ENCODE data around the gene CYP4X1.
"Not testable (repeated sequence)": the region's sequence is repeated elsewhere in the genome, so short reads cannot be mapped to it uniquely, and the experiment has no call there.

Gene CYP4X1

GRCh38 chr1:47013293-47013692 lies 10.2 kb upstream of the CYP4X1 start:
- Histone ChIP-seq H3K27ac (ENCODE audit: low read length) (no peak overlapping the region), H3K27me3 (ENCODE audit: low read depth, low read length) (no peaks in the 10 kb centered on the region), H3K36me3 (ENCODE audit: control insufficient read depth in 1 of 2, insufficient read depth in 2 of 2, low read length in 2 of 2) (no peaks in the 10 kb centered on the region), H3K4me1 (ENCODE audit: control insufficient read depth in 1 of 2, insufficient read depth in 2 of 2, low read length in 2 of 2) (no peaks in the 10 kb centered on the region), H3K4me3 (ENCODE audit: low read depth in 1 of 2, low read length in 2 of 2) (no peak overlapping the region), H3K9me3 (ENCODE audit: control insufficient read depth in 1 of 2, low read length in 2 of 2) (peaks cover 0 to 2% of the 10 kb centered on the region in 2 donors)

GRCh38 chr1:47021070-47021469 lies 2.4 kb upstream of the CYP4X1 start:
- Histone ChIP-seq H3K4me3 (ENCODE audit: low read depth in 1 of 2, low read length in 2 of 2) (no peak overlapping the region), H3K9me3 (ENCODE audit: control insufficient read depth in 1 of 2, low read length in 2 of 2) (no peaks in the 10 kb centered on the region), H3K27ac (ENCODE audit: low read length) (no peak overlapping the region), H3K27me3 (ENCODE audit: low read depth, low read length) (no peaks in the 10 kb centered on the region), H3K36me3 (ENCODE audit: control insufficient read depth in 1 of 2, insufficient read depth in 2 of 2, low read length in 2 of 2) (no peaks in the 10 kb centered on the region), H3K4me1 (ENCODE audit: control insufficient read depth in 1 of 2, insufficient read depth in 2 of 2, low read length in 2 of 2) (peaks cover 0 to 10% of the 10 kb centered on the region in 2 donors)

DNA sequence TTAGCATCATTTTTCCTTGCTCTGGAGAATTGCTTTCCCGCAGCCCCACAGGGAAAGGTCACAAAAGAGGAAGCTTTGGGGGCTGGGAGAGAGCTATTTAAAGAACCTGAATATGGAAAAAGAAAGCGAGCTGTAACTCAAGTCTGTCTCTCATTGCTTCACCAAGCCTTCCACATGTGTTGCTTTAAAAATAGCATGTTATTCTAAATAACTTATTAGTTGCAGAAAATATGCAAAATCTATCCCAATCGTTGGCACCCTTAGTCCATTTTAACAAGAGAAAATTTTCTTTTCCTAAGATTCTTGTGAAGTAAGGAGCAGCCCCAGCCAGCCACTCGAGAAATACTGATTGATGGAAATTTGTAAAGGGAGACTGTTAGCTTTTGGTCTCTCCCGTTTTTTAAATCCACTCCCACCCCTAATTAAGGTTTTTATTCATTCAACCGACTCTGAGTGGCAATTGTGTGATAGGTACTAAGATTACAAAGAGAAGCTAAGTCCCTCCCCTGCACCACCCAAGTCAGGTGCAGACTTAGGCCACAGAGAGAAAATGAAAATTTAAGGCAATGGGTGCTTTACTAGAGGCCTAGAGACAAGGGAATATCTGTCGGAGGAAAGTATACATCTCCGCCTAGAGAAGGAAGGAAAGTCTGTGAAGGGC lies 802 bp downstream of the CYP4X1 start:
- Histone ChIP-seq H3K4me1 (ENCODE audit: control insufficient read depth in 1 of 2, insufficient read depth in 2 of 2, low read length in 2 of 2) (peaks cover 0 to 10% of the 10 kb centered on the region in 2 donors), H3K4me3 (ENCODE audit: low read depth in 1 of 2, low read length in 2 of 2) (peak overlapping the region in 1 of 2 donors; percentile 59), H3K27ac (ENCODE audit: low read length) (no peak overlapping the region), H3K36me3 (ENCODE audit: control insufficient read depth in 1 of 2, insufficient read depth in 2 of 2, low read length in 2 of 2) (no peaks in the 10 kb centered on the region), H3K27me3 (ENCODE audit: low read depth, low read length) (no peaks in the 10 kb centered on the region), H3K9me3 (ENCODE audit: control insufficient read depth in 1 of 2, low read length in 2 of 2) (no peaks in the 10 kb centered on the region)

GRCh38 chr1:47030170-47030805 lies 6.8 kb downstream of the CYP4X1 start:
- no peaks in the 10 kb centered on the region for H3K27me3 ChIP-seq (ENCODE audit: low read depth, low read length)
- no peaks in the 10 kb centered on the region for H3K9me3 ChIP-seq (ENCODE audit: control insufficient read depth in 1 of 2, low read length in 2 of 2)
- H3K4me1 ChIP-seq (ENCODE audit: control insufficient read depth in 1 of 2, insufficient read depth in 2 of 2, low read length in 2 of 2), result peaks cover 0 to 3% of the 10 kb centered on the region in 2 donors
- H3K36me3 ChIP-seq (ENCODE audit: control insufficient read depth in 1 of 2, insufficient read depth in 2 of 2, low read length in 2 of 2), result no peaks in the 10 kb centered on the region
- H3K27ac ChIP-seq (ENCODE audit: low read length), result no peak overlapping the region
- no peak overlapping the region for H3K4me3 ChIP-seq (ENCODE audit: low read depth in 1 of 2, low read length in 2 of 2)

DNA sequence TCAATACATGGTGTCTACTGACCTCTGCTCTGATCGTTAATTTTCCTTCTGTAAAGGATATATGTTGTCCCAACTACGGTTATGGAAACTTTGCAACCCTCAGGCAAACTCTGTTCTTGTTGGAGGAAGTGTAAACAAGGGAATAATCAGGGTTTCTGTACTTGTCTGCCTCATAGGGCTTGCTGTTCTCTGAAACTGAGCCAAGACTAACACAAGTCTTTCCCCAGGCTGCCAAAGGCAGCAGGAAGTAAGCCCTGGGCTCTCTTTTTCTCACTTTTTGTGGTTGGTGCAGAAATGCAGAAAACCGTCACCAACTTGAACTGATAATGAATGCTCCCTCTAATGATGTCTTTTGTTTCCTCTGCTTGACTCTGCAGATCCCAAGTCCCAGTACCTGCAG lies 7.6 kb downstream of the CYP4X1 start:
- H3K27me3 ChIP-seq (ENCODE audit: low read depth, low read length), result no peaks in the 10 kb centered on the region
- no peak overlapping the region for H3K4me3 ChIP-seq (ENCODE audit: low read depth in 1 of 2, low read length in 2 of 2)
- no peaks in the 10 kb centered on the region for H3K9me3 ChIP-seq (ENCODE audit: control insufficient read depth in 1 of 2, low read length in 2 of 2)
- H3K36me3 ChIP-seq (ENCODE audit: control insufficient read depth in 1 of 2, insufficient read depth in 2 of 2, low read length in 2 of 2), result no peaks in the 10 kb centered on the region
- H3K4me1 ChIP-seq (ENCODE audit: control insufficient read depth in 1 of 2, insufficient read depth in 2 of 2, low read length in 2 of 2), result peaks cover 0 to 3% of the 10 kb centered on the region in 2 donors
- no peak overlapping the region for H3K27ac ChIP-seq (ENCODE audit: low read length)

- H3K27ac ChIP-seq (ENCODE audit: low read length), result no peak overlapping the region
- H3K27me3 ChIP-seq (ENCODE audit: low read depth, low read length), result no peaks in the 10 kb centered on the region
- no peak overlapping the region for H3K4me3 ChIP-seq (ENCODE audit: low read depth in 1 of 2, low read length in 2 of 2)
- H3K4me1 ChIP-seq (ENCODE audit: control insufficient read depth in 1 of 2, insufficient read depth in 2 of 2, low read length in 2 of 2), result peaks cover 0 to 3% of the 10 kb centered on the region in 2 donors
- no peaks in the 10 kb centered on the region for H3K36me3 ChIP-seq (ENCODE audit: control insufficient read depth in 1 of 2, insufficient read depth in 2 of 2, low read length in 2 of 2)
- H3K9me3 ChIP-seq (ENCODE audit: control insufficient read depth in 1 of 2, low read length in 2 of 2), result no peaks in the 10 kb centered on the region
Measured at GRCh38 chr1:47031585-47031984, 8.1 kb downstream of the CYP4X1 start.

DNA sequence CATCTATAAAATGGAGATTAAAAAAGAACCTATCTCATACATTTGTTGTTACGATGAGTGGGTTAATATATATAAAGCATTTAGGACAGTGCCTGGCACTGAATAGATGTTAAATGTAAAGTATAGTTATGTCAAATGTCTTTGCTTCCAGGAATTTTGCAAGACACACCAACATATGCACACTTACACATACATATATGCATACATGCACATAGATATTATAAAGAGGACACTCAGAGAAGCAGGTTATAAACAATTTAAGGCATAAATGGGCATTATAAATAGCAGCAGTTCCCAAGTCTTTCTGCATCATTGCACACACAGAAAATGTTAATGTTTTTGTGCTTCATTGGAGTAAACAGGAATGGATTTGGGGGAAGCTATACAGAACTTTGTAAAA lies 13.3 kb downstream of the CYP4X1 start:
- Histone ChIP-seq H3K9me3 (ENCODE audit: control insufficient read depth in 1 of 2, low read length in 2 of 2) (no peaks in the 10 kb centered on the region), H3K27me3 (ENCODE audit: low read depth, low read length) (no peaks in the 10 kb centered on the region), H3K4me1 (ENCODE audit: control insufficient read depth in 1 of 2, insufficient read depth in 2 of 2, low read length in 2 of 2) (no peaks in the 10 kb centered on the region), H3K27ac (ENCODE audit: low read length) (no peak overlapping the region), H3K36me3 (ENCODE audit: control insufficient read depth in 1 of 2, insufficient read depth in 2 of 2, low read length in 2 of 2) (no peaks in the 10 kb centered on the region), H3K4me3 (ENCODE audit: low read depth in 1 of 2, low read length in 2 of 2) (no peak overlapping the region)

GRCh38 chr1:47059376-47059775 lies 35.9 kb downstream of the CYP4X1 start:
- peaks cover 0 to 4% of the 10 kb centered on the region in 2 donors for H3K9me3 ChIP-seq (ENCODE audit: control insufficient read depth in 1 of 2, low read length in 2 of 2)
- no peak overlapping the region for H3K27ac ChIP-seq (ENCODE audit: low read length)
- no peaks in the 10 kb centered on the region for H3K4me1 ChIP-seq (ENCODE audit: control insufficient read depth in 1 of 2, insufficient read depth in 2 of 2, low read length in 2 of 2)
- no peaks in the 10 kb centered on the region for H3K36me3 ChIP-seq (ENCODE audit: control insufficient read depth in 1 of 2, insufficient read depth in 2 of 2, low read length in 2 of 2)
- no peaks in the 10 kb centered on the region for H3K27me3 ChIP-seq (ENCODE audit: low read depth, low read length)
- no peak overlapping the region for H3K4me3 ChIP-seq (ENCODE audit: low read depth in 1 of 2, low read length in 2 of 2)

DNA sequence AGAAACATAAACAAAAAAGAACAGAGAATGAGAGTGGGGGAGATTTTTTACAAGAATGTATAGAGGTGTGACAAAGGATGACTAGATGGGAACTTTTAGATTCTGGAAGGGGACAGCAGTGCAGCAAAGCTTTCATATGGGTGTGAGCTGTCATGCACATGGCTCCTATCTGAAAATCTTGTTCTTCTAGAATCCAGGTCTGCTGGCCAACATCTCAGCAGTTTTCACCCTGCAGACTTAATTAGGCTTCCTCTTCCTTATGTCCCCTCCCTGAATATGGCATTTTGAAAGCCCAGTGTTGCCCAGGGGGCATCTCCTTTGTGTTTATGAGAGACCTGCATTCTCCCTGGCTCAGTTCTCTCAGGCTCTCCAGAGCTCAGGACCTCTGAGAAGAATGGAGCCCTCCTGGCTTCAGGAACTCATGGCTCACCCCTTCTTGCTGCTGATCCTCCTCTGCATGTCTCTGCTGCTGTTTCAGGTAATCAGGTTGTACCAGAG lies 43.7 kb downstream of the CYP4X1 start, which contains the start of gene CYP4Z1:
Gene CYP4Z1 (plus strand): TSS at position 135 of the 498 bp plus-strand sequence. CDS start 260 bp downstream, at position 395.
- H3K4me3 ChIP-seq (ENCODE audit: low read depth in 1 of 2, low read length in 2 of 2), result no peak within 1 kb of the TSS
- H3K4me1 ChIP-seq (ENCODE audit: control insufficient read depth in 1 of 2, insufficient read depth in 2 of 2, low read length in 2 of 2), result no peaks in the 10 kb centered on the region
- H3K36me3 ChIP-seq (ENCODE audit: control insufficient read depth in 1 of 2, insufficient read depth in 2 of 2, low read length in 2 of 2), result no peaks in the 10 kb centered on the region
- H3K9me3 ChIP-seq (ENCODE audit: control insufficient read depth in 1 of 2, low read length in 2 of 2), result no peaks in the 10 kb centered on the region
- H3K27me3 ChIP-seq (ENCODE audit: low read depth, low read length), result no peaks in the 10 kb centered on the region
- no peak within 1 kb of the TSS for H3K27ac ChIP-seq (ENCODE audit: low read length)

- not testable (repeated sequence) for H3K4me1 ChIP-seq (ENCODE audit: control insufficient read depth in 1 of 2, insufficient read depth in 2 of 2, low read length in 2 of 2); H3K36me3 ChIP-seq (ENCODE audit: control insufficient read depth in 1 of 2, insufficient read depth in 2 of 2, low read length in 2 of 2); H3K27ac ChIP-seq (ENCODE audit: low read length); H3K9me3 ChIP-seq (ENCODE audit: control insufficient read depth in 1 of 2, low read length in 2 of 2); H3K4me3 ChIP-seq (ENCODE audit: low read depth in 1 of 2, low read length in 2 of 2); H3K27me3 ChIP-seq (ENCODE audit: low read depth, low read length)
Measured at GRCh38 chr1:47069080-47069479, 45.6 kb downstream of the CYP4X1 start.

- H3K9me3 ChIP-seq (ENCODE audit: control insufficient read depth in 1 of 2, low read length in 2 of 2); H3K27me3 ChIP-seq (ENCODE audit: low read depth, low read length); H3K36me3 ChIP-seq (ENCODE audit: control insufficient read depth in 1 of 2, insufficient read depth in 2 of 2, low read length in 2 of 2); H3K27ac ChIP-seq (ENCODE audit: low read length); H3K4me3 ChIP-seq (ENCODE audit: low read depth in 1 of 2, low read length in 2 of 2); H3K4me1 ChIP-seq (ENCODE audit: control insufficient read depth in 1 of 2, insufficient read depth in 2 of 2, low read length in 2 of 2): not testable (repeated sequence)
Measured at GRCh38 chr1:47069509-47069908, 46.0 kb downstream of the CYP4X1 start.

All from muscle layer of duodenum (tissue), 2 donors.